ENCODE data around the gene PER1. TPM values are rescaled to one million over a fixed set of nuclear protein-coding genes. Genes with fewer than 3 reads are reported as not detected.

Gene PER1
- total RNA-seq, 1 donor from 2014 or later, result 21.9 TPM

DNA sequence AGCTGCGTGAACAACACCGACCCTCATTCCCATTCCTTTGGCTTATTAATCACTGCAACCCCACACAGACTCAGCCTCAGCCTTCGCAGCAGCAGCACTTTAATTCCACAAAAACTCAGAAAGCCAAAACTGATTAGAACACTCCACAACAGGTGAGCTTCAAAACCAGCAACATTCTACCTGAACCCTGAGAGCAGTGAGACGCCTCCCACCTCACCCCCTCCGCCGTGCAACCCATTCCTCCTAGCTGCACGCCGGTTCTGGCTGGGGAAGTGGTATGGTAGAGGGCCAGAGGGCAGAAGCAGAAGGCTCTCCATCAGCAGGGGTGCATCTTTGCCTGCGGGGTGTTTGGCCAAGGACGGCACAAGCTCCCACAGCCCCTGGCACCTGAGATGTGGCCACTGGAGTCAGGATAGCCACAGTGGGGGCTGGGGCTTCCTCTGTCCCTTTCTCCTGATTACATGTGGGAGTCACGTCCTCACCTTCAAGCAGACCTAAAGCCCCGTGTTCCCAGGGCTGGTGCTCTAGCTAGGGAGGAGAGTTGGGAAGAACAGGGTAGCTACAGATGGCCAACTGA lies 36.1 kb upstream of the PER1 start:
- Histone ChIP-seq H3K27me3 (ENCODE audit: control insufficient read depth, insufficient read depth, low read length) (no peaks in the 10 kb centered on the region), H3K36me3 (ENCODE audit: control insufficient read depth, insufficient read depth, low read length) (no peaks in the 10 kb centered on the region), H3K4me3 (ENCODE audit: low read depth, low read length) (peak overlapping the region; percentile 71)
- TF ChIP-seq, protein P1, sequence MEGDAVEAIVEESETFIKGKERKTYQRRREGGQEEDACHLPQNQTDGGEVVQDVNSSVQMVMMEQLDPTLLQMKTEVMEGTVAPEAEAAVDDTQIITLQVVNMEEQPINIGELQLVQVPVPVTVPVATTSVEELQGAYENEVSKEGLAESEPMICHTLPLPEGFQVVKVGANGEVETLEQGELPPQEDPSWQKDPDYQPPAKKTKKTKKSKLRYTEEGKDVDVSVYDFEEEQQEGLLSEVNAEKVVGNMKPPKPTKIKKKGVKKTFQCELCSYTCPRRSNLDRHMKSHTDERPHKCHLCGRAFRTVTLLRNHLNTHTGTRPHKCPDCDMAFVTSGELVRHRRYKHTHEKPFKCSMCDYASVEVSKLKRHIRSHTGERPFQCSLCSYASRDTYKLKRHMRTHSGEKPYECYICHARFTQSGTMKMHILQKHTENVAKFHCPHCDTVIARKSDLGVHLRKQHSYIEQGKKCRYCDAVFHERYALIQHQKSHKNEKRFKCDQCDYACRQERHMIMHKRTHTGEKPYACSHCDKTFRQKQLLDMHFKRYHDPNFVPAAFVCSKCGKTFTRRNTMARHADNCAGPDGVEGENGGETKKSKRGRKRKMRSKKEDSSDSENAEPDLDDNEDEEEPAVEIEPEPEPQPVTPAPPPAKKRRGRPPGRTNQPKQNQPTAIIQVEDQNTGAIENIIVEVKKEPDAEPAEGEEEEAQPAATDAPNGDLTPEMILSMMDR (IDR thresholded peaks at IDR 0.05; ENCODE audit: insufficient read depth, low read length, severe bottlenecking), result no peak
- DNase-seq (ENCODE audit: low read depth) (no peak), FAIRE-seq (no peak)

DNA sequence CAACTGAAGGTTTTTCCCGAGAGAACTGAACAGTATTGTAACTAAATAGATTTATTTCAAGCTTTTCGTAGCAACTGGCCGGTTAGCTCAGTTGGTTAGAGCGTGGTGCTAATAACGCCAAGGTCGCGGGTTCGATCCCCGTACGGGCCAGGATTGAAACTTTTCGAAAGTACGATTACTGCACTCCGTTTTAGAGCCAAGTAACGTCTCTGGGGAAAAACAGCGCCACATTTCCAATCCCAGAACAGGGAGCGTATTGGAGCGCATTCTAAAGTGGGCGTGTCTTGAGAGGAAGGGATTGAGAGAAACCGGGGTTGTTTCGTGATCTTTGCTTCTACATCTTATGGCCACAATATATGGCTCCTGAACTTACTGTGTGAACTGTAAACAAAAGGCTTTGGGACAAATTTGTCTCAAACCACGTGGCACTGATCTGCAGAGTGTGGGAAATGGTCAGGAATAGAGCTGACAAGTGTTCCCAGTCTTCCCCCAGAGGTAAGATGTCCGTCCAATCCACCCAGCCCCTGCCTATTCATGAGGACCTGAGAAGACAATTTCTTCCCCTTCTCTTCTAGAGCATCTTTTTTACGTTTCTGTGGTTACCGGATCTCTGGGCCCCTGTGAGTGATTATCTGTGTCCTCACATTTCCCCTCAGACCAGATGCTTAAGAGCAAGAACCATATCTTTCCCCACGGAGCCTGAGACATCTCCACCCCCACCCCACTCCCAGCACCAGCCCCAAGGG lies 35.5 kb upstream of the PER1 start:
- DNase-seq (ENCODE audit: low read depth) (peak; percentile 98), FAIRE-seq (peak; percentile 60)
- peak overlapping the region; percentile 33 for H3K4me3 ChIP-seq (ENCODE audit: low read depth, low read length)
- H3K27me3 ChIP-seq (ENCODE audit: control insufficient read depth, insufficient read depth, low read length), result no peaks in the 10 kb centered on the region
- TF ChIP-seq, protein P1 (IDR thresholded peaks at IDR 0.05; ENCODE audit: insufficient read depth, low read length, severe bottlenecking), result peak; percentile 9
- H3K36me3 ChIP-seq (ENCODE audit: control insufficient read depth, insufficient read depth, low read length), result no peaks in the 10 kb centered on the region

GRCh38 chr17:8186787-8187516 lies 34.7 kb upstream of the PER1 start:
- TF ChIP-seq, protein P1 (IDR thresholded peaks at IDR 0.05; ENCODE audit: insufficient read depth, low read length, severe bottlenecking), result peak; percentile 44
- Histone ChIP-seq H3K27me3 (ENCODE audit: control insufficient read depth, insufficient read depth, low read length) (no peaks in the 10 kb centered on the region), H3K36me3 (ENCODE audit: control insufficient read depth, insufficient read depth, low read length) (no peaks in the 10 kb centered on the region), H3K4me3 (ENCODE audit: low read depth, low read length) (peak overlapping the region; percentile 70)
- peak; percentile 92 for DNase-seq (ENCODE audit: low read depth)
- FAIRE-seq, result peak; percentile 13

- DNase-seq (ENCODE audit: low read depth) (no peak), FAIRE-seq (no peak)
- Histone ChIP-seq H3K4me3 (ENCODE audit: low read depth, low read length) (peak overlapping the region; percentile 70), H3K27me3 (ENCODE audit: control insufficient read depth, insufficient read depth, low read length) (no peaks in the 10 kb centered on the region), H3K36me3 (ENCODE audit: control insufficient read depth, insufficient read depth, low read length) (no peaks in the 10 kb centered on the region)
- TF ChIP-seq, protein P1 (IDR thresholded peaks at IDR 0.05; ENCODE audit: insufficient read depth, low read length, severe bottlenecking), result no peak
Observed at GRCh38 chr17:8186446-8186786, 34.2 kb upstream of the PER1 start.

GRCh38 chr17:8185582-8186445 lies 33.6 kb upstream of the PER1 start:
- DNase-seq (ENCODE audit: low read depth), result peak; percentile 43
- Histone ChIP-seq H3K4me3 (ENCODE audit: low read depth, low read length) (peak overlapping the region; percentile 70), H3K36me3 (ENCODE audit: control insufficient read depth, insufficient read depth, low read length) (no peaks in the 10 kb centered on the region), H3K27me3 (ENCODE audit: control insufficient read depth, insufficient read depth, low read length) (no peaks in the 10 kb centered on the region)
- TF ChIP-seq, protein P1 (IDR thresholded peaks at IDR 0.05; ENCODE audit: insufficient read depth, low read length, severe bottlenecking), result no peak
- no peak for FAIRE-seq
